GM15510 (cell line): Measurements from ENCODE around the gene ZNF667.

Experiments used
- POLR2A ChIP-seq: IDR thresholded peaks from 3 replicates; pipeline ENCODE4 v1.6.1; 2011; ENCODE audit warnings: borderline replicate concordance; ENCODE audit not compliant: insufficient read length; ENCODE audit errors: extremely low read depth

ZNF667 gene

DNA sequence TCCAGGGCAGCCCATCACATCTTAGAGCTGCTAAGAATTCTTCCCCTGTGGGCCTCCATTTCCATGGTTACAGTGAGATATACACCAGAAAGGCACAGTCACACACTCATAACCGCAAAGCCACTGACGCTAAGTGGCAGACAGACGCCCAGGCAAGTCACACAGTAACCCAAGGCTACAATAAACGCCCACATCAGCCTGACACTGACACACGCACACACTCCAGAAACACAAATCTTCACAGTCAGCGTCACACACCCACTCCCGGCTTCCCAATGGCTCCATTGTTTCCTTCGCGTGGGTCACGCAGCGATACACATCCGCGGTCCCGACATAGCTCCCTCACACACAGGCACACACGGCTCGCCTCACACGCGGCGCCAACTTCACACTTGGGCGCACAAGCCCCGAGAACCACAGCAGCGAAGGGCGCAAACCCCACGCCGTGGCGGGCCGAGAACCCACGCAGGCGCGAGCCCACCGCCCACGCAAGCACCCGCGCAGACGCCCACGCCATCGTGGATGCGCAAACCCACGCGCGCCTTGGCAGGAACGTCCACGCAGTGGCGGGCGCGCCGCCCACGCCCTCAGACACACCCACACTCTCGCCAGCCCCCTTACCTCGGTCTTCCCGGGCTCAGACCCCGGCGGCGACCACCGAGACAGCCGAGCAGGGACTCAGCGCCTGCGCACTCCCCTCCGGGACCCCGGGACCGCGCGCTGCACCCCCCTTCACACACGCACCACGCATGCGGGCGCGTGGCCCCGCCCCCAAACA lies at the start of gene ZNF667:
Gene ZNF667 (minus strand): TSS at position 695 of the 778 bp plus-strand sequence. CDS start 14,975 bp downstream, outside the sequence.
- TF ChIP-seq POLR2A = no peak

DNA sequence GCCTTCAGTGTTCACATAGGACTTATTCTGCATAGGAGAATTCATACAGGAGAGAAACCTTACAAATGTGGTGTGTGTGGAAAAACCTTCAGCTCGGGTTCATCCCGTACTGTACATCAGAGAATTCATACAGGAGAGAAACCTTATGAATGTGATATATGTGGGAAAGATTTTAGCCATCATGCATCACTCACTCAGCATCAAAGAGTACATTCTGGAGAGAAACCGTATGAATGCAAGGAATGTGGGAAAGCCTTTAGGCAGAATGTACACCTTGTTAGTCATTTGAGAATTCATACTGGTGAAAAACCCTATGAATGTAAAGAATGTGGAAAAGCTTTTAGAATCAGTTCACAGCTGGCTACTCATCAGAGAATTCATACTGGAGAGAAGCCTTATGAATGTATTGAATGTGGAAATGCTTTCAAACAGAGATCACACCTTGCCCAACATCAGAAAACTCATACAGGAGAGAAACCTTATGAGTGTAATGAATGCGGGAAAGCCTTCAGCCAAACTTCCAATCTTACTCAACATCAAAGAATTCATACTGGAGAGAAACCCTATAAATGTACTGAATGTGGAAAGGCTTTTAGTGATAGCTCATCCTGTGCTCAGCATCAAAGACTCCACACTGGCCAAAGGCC lies 48.2 kb upstream of the ZNF667 start:
- TF ChIP-seq POLR2A = no peak

DNA sequence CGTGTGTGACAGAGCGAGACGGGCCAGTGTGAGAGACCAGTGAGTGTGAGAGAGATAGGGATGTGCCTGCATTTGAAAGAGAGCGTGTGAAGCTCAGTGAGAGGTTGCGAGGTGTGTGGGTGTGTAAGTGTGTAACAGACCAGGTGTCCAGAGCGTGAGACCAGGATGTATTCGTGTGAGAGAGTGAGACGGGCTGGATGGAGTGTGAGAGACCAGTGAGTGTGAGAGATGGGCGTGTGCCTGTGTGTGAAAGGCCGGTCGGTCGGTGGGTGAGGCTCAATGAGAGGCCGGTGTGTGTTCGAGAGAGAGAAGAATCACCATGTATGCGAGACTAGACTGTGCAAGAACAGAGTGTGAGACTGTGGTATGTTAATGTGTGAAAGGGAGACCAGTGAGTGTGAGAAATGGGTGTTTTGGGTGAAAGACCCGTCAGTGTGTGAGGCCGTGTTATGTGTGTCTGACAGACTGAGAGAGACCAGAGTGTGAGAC lies 31.2 kb upstream of the ZNF667 start:
- no peak for TF ChIP-seq POLR2A

DNA sequence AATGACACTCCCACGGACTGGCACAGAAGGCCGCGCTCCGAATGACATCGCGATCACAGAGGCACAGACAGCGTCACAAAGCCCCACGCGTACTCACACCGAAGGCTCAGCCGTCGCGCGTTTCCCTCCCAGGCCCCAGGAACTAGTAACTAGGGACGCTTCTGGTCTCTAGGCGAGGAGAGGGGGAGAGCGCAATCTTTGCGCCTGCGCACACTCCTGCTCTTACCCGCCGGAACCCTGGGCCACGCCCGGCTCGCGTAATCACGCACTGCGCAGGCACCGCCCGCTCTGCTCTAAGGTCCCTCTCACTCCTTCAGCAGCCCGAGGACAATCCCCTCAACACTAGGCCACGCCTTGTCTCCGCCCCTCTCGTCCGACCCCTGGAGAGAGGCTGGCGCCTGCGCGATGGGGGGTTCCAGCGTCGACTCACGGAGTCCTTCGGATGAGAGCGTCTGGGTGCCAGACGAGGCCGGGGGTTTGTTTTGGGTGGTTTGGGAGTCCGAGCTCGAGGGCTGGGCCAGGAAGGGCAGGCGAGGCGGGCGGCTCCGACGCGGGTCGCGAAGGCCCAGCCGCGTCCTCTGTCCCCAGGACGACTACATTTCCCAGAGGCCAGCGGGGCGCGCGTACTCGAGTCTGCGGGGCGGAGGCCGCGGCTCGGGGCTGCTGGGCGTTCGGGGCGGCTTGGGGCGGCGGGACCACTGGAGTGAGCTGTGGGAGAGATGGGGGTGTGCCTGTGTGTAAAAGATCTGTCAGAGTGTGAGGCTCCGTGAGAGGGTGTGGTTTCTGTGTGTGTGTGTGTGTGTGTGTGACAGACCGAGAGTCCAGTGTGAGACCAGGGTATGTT lies 30.5 kb upstream of the ZNF667 start, which contains the start of gene ZNF471:
Gene ZNF471 (plus strand): TSS at position 410 of the 844 bp plus-strand sequence. CDS start 3,717 bp downstream, outside the sequence.
- TF ChIP-seq POLR2A = no peak

DNA sequence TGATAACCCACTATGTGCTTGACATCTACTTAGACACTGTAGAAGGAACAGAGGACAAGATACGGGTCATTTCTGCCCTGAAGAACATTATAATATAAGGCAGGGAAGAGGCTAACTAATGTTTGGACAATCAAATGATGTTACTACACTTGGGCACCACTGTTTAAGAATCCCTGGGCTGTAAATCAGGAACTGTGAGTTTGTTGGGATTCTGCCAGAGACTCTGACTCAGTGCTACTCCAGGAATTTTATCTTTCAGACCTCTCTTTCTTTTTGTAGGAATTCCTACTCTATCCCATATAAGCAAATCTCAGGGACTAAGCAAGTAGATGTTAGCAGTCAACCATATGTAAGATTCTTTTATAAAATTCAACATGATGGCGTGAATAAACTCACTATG lies 27.4 kb upstream of the ZNF667 start:
- no peak for TF ChIP-seq POLR2A

DNA sequence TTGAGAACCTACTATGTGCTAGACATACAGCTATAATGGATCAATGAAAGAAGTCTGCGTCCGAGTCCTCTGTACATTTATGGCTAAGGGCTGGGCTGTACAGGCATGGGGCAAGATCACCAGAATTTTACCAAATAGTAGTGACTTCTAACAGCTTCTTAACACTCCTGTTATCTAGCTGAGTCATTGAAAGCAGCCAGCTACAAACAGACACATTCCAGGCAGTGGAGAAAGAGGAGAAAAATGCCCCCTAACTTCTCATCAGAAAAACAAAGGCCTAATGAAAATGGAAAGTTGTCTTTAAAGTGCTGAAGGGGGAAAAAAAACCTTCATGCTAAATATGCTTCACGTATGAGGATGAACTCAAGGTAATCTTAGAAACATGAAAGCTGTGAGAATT lies 14.3 kb upstream of the ZNF667 start:
- TF ChIP-seq POLR2A = no peak

DNA sequence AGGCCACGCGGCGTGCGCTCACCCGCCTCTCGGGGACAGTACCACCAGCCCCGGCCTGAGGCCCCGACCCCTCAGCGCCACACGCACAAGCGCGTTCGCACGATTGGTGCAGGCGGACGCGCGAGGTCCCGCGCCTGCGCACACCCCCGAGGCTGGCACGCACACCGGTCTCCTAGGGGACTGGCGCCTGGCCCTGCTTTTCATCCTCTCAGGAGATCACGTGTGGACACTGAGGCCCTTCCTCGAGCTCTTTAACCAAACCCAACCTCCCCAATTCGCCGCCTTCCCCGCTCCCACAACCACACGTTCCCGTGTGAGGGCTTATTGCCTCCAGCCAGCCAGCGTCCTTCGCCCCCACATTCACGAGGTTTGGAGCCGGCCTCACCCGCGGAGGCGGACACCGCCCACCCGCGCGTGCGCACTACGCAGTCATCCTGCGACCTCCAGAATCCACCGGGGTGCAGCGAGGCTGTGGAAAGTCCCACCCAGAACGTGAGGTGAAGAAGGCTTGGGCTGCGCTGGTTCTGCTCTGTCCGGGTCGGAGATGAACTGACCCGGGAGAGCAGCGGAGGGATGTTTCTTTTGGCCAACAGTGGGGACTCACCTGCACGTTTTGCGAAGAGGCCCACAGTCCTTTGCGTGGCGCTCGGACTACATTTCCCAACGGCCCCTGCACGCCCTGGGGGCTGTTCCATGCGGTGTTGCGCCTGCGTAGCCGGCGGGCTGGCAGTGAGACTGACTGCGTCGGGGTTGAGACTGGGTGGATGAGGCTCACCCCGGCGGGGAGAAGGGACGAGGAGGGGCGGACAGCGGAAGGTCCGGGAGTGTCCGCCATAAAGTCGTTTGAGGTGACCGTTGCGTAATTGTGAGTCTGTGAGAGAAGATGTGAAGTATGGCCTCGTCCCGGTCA lies 539 bp upstream of the ZNF667 start:
- TF ChIP-seq POLR2A = no peak

DNA sequence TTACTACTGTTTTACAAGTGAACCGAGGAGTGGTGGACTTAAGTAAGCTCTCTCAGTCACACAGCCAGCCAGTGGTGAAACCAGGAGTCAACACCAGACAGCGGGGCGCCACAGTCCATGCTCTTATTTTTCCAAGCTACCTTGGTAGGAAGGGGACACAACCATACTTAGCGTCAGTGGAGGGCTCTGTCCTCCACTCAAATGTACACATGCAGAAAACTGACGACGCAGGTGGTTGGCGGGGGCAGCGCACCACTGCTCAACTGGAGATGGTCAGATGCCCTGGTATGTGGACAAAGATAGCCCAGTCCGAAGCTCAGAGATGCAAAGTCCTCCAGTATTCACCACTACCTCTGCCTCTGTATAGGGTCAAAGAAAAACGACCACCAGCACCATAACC lies 1.1 kb downstream of the ZNF667 start:
- TF ChIP-seq POLR2A = no peak

DNA sequence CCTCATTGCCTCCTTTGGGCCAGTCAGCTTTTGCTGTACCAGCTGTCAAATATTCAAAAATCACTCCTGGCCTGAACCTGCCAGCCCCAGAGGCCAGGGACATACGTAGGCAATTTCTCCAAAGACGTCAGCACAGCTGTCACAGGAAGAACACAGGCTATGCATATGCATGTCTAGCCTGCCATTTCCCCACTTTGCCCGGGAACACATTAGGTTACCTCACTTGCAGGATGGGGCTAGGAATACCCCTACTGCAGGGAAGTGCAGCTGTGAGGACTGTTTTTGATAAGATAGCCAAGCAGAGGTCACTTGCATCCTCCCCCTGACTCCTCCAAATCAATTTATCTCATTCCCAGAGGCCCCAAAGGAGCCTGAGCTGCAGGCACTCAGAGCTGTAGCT lies 2.8 kb downstream of the ZNF667 start:
- no peak for TF ChIP-seq POLR2A

DNA sequence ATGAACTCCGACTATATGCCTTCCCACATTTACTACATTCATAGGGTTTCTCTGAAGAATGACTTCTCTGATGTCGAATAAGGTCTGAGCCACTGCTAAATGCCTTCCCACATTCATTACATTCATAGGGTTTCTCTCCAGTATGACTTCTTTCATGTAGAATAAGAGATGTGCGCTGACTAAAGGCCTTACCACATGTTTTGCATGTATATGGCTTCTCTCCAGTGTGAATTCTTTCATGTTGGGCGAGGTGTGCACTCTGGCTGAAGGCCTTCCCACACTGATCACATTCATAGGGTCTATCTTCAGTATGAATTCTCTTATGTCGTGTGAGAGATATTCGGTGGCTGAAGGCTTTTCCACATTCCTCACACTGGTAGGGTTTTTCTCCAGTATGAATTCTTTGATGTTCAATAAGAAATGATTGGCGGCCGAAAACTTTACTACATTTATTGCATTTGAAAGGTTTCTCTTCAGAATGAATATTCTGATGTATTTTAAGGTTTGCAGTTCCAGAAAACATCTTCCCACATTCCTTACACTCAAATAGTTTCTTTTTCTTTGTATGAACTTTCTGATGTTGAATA lies 35.8 kb downstream of the ZNF667 start:
- no peak for TF ChIP-seq POLR2A

DNA sequence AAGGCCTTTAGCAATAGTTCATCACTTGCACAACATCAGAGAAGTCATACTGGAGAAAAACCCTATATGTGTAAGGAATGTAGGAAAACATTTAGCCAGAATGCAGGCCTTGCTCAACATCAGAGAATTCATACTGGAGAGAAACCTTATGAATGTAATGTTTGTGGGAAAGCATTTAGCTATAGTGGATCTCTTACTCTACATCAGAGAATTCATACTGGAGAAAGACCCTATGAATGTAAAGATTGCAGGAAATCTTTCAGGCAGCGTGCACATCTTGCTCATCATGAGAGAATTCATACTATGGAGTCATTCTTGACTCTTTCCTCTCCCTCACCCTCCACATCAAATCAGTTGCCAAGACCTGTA lies 53.2 kb downstream of the ZNF667 start:
- TF ChIP-seq POLR2A = no peak

DNA sequence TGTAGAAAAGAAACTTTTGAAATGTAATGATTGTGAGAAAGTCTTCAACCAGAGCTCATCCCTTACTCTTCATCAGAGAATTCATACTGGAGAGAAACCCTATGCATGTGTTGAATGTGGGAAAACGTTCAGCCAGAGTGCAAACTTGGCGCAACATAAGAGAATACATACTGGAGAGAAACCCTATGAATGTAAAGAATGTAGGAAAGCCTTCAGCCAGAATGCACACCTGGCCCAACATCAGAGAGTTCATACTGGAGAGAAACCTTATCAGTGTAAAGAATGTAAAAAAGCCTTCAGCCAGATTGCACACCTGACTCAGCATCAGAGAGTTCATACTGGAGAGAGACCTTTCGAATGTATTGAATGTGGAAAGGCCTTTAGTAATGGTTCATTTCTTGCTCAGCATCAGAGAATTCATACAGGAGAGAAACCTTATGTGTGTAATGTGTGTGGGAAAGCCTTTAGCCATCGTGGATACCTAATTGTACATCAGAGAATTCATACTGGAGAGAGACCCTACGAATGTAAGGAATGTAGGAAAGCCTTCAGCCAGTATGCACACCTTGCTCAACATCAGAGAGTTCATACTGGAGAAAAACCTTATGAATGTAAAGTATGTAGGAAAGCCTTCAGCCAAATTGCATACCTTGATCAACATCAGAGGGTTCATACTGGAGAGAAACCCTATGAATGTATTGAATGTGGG lies 53.7 kb downstream of the ZNF667 start:
- no peak for TF ChIP-seq POLR2A

DNA sequence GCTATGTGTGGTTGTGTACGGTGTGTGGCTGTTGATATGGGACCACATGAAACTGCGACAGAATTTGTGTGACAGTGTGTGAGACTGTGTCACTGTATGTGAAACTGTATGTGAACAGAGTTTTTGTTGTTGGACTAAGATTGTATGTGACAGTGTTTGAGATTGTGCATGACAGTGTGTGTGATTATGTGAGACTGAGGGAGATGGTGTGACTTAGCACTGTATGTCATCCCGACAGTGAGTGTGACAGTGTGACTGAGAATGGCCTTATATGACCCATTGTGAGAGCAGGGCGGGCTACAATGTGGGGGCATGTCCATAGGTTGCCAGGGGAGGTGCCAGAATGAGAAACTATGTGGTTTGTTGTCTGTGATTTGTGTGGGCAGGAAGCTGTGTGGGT lies 72.1 kb downstream of the ZNF667 start:
- no peak for TF ChIP-seq POLR2A
